HUES48 (cell line): Measurements from ENCODE around the gene PDF.

Experiments
- H3K27ac ChIP-seq: one replicate; pipeline ENCODE4 v1.7.0; 2013; ENCODE audit warnings: low read depth, low read length, inconsistent platforms
- H3K27me3 ChIP-seq: 2 replicates; pipeline ENCODE4 v1.6.1; 2013; ENCODE audit warnings: mild to moderate bottlenecking, low read length; ENCODE audit not compliant: control insufficient read depth, insufficient read depth
- H3K36me3 ChIP-seq: 2 replicates; pipeline ENCODE4 v1.6.1; 2013; ENCODE audit warnings: low read length; ENCODE audit not compliant: control insufficient read depth, insufficient read depth
- H3K4me1 ChIP-seq: 2 replicates; pipeline ENCODE4 v1.6.1; 2013; ENCODE audit warnings: mild to moderate bottlenecking, low read length; ENCODE audit not compliant: control insufficient read depth, insufficient read depth
- H3K4me3 ChIP-seq: 2 replicates; pipeline ENCODE4 v1.5.1; 2013; ENCODE audit warnings: mild to moderate bottlenecking, low read depth, low read length
- H3K9ac ChIP-seq: 2 replicates; pipeline ENCODE4 v1.6.1; 2013; ENCODE audit warnings: mild to moderate bottlenecking, low read depth, low read length, moderate library complexity
- H3K9me3 ChIP-seq: 2 replicates; pipeline ENCODE4 v1.6.1; 2013; ENCODE audit warnings: low read length; ENCODE audit not compliant: control insufficient read depth, insufficient read depth

Gene PDF, protein sequence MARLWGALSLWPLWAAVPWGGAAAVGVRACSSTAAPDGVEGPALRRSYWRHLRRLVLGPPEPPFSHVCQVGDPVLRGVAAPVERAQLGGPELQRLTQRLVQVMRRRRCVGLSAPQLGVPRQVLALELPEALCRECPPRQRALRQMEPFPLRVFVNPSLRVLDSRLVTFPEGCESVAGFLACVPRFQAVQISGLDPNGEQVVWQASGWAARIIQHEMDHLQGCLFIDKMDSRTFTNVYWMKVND

GRCh38 chr16:69330286-69331109 is at the start of gene PDF:
PDF (minus strand) TSS chr16:69330588; CDS start chr16:69330570, 18 bp downstream.
- H3K36me3 ChIP-seq: peaks cover 70% of the 10 kb centered on the region
- H3K4me1 ChIP-seq: peaks cover 12% of the 10 kb centered on the region
- peak within 1 kb of the TSS; percentile 96 for H3K27ac ChIP-seq

DNA sequence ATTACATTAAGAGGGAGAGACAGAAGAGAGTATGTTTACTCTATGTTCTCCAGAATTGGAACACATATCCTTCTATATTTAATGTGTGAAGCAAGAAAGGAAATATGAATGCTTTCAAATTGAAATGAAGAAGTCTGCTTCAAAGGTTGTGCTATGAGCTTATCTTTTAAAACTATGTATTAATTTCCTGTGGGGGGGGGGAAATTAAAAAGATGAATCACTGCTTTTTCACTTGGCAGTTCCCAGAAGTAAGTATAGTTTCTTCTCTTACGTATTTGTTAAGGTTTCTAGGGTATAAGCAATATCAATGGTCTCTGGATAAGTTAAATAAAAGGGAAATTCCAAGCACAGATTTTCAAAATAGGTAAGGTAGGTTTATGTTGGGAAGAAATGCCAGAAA is 48.4 kb upstream of the PDF start:
- Histone ChIP-seq H3K4me3 (no peak overlapping the region), H3K27me3 (no peaks in the 10 kb centered on the region), H3K9me3 (no peaks in the 10 kb centered on the region), H3K4me1 (no peaks in the 10 kb centered on the region), H3K9ac (no peak overlapping the region), H3K27ac (no peak overlapping the region), H3K36me3 (peaks cover 62% of the 10 kb centered on the region)

More at GRCh38 chr16:69330286-69331109, at the start of gene PDF:
- no peaks in the 10 kb centered on the region for H3K27me3 ChIP-seq
- H3K9me3 ChIP-seq: no peaks in the 10 kb centered on the region
- H3K9ac ChIP-seq: peak within 1 kb of the TSS; percentile 96
- H3K4me3 ChIP-seq: peak within 1 kb of the TSS; percentile 88

DNA sequence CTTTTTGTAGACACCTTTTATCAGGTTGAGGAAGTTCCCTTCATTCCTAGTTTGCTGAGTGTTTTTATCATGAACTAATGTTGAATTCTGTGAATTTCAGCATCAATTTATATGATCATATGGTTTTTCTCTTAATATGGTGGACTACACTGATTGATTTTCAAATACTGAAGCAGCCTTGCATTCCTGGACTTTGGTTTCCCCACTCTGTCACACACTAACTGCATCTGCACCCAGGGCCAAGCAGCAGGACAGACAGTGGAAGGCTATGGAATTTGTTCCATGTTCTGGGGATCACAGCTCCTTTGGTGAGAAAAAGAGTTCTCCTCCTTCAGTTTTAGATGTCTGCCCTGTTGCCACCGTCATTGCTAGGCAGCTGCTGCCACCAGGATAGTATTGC is 47.6 kb upstream of the PDF start:
- Histone ChIP-seq H3K9ac (no peak overlapping the region), H3K36me3 (peaks cover 55% of the 10 kb centered on the region), H3K4me3 (no peak overlapping the region), H3K27me3 (no peaks in the 10 kb centered on the region), H3K27ac (no peak overlapping the region), H3K4me1 (no peaks in the 10 kb centered on the region), H3K9me3 (no peaks in the 10 kb centered on the region)

- no peaks in the 10 kb centered on the region for H3K27me3 ChIP-seq
- H3K9ac ChIP-seq: no peak overlapping the region
- H3K4me3 ChIP-seq: no peak overlapping the region
- no peaks in the 10 kb centered on the region for H3K9me3 ChIP-seq
- H3K27ac ChIP-seq: no peak overlapping the region
- peaks cover 53% of the 10 kb centered on the region for H3K36me3 ChIP-seq
- no peaks in the 10 kb centered on the region for H3K4me1 ChIP-seq
These were observed 46.1 kb upstream of the PDF start for GRCh38 chr16:69376393-69377059.

- Histone ChIP-seq H3K4me3 (no peak overlapping the region), H3K9ac (no peak overlapping the region), H3K27ac (no peak overlapping the region), H3K4me1 (no peaks in the 10 kb centered on the region), H3K9me3 (no peaks in the 10 kb centered on the region), H3K27me3 (no peaks in the 10 kb centered on the region), H3K36me3 (peaks cover 54% of the 10 kb centered on the region)
These were observed 42.6 kb upstream of the PDF start for GRCh38 chr16:69373019-69373418.

- Histone ChIP-seq H3K27ac (no peak overlapping the region), H3K9ac (no peak overlapping the region), H3K36me3 (peaks cover 61% of the 10 kb centered on the region), H3K4me1 (no peaks in the 10 kb centered on the region), H3K27me3 (no peaks in the 10 kb centered on the region), H3K4me3 (no peak overlapping the region), H3K9me3 (no peaks in the 10 kb centered on the region)
These were observed 41.2 kb upstream of the PDF start for GRCh38 chr16:69371564-69371963.

DNA sequence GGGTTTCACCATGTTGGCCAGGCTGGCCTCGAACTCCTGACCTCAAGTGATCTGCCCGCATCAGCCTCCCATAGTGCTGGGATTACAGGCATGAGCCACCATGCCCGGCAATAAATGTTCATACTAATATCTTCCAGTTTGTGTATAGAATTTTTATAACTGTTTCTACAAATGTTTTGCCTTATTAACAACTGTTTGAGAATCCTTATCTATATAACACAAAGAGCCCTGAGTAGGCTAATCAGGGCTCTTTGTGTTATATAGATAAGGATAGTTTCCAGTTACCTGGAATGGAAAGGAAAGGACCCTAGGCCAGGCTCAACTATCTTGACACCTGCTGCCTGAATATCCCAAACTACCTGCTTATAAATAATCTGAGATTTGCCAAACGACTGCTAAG is 38.5 kb upstream of the PDF start:
- H3K36me3 ChIP-seq: peaks cover 75% of the 10 kb centered on the region
- no peak overlapping the region for H3K4me3 ChIP-seq

DNA sequence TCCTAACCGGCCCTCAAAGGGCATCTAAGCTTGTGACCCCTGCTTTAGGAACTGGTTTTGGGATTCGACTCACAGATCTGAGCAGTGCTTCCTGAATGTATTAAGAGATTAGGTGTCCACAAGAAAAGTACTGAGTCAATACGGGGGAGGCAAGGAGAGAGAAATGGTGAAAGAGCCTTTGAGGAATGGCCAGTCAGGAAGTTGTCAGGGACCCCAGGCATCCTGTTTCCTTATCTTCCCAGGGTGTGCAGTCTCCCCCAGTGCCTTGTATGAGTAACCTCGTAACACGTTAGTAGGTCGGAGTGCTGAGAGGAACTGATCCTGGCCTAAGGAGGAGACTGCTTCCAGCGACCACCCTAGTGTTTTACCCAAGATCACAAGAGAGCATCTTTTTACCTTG is 37.6 kb upstream of the PDF start:
- H3K4me3 ChIP-seq: no peak overlapping the region
- H3K9ac ChIP-seq: no peak overlapping the region
- no peak overlapping the region for H3K27ac ChIP-seq
- no peaks in the 10 kb centered on the region for H3K27me3 ChIP-seq
- H3K4me1 ChIP-seq: no peaks in the 10 kb centered on the region
- H3K36me3 ChIP-seq: peaks cover 75% of the 10 kb centered on the region
- no peaks in the 10 kb centered on the region for H3K9me3 ChIP-seq

More for the DNA sequence above, 38.5 kb upstream of the PDF start:
- H3K27me3 ChIP-seq: no peaks in the 10 kb centered on the region
- H3K27ac ChIP-seq: no peak overlapping the region
- no peaks in the 10 kb centered on the region for H3K9me3 ChIP-seq
- no peak overlapping the region for H3K9ac ChIP-seq
- no peaks in the 10 kb centered on the region for H3K4me1 ChIP-seq

GRCh38 chr16:69366431-69366830 is 36.0 kb upstream of the PDF start:
- H3K9me3 ChIP-seq: no peaks in the 10 kb centered on the region
- H3K27me3 ChIP-seq: no peaks in the 10 kb centered on the region
- peaks cover 61% of the 10 kb centered on the region for H3K36me3 ChIP-seq
- no peak overlapping the region for H3K4me3 ChIP-seq
- no peak overlapping the region for H3K9ac ChIP-seq
- no peaks in the 10 kb centered on the region for H3K4me1 ChIP-seq
- H3K27ac ChIP-seq: no peak overlapping the region

- no peaks in the 10 kb centered on the region for H3K27me3 ChIP-seq
- H3K9ac ChIP-seq: no peak overlapping the region
- H3K9me3 ChIP-seq: no peaks in the 10 kb centered on the region
- no peak overlapping the region for H3K4me3 ChIP-seq
- H3K27ac ChIP-seq: no peak overlapping the region
- peaks cover 55% of the 10 kb centered on the region for H3K36me3 ChIP-seq
- no peaks in the 10 kb centered on the region for H3K4me1 ChIP-seq
These were observed 35.5 kb upstream of the PDF start for GRCh38 chr16:69365901-69366300.

- H3K4me3 ChIP-seq: no peak overlapping the region
- H3K9ac ChIP-seq: no peak overlapping the region
- no peak overlapping the region for H3K27ac ChIP-seq
- H3K36me3 ChIP-seq: peaks cover 40% of the 10 kb centered on the region
- H3K4me1 ChIP-seq: no peaks in the 10 kb centered on the region
- H3K27me3 ChIP-seq: no peaks in the 10 kb centered on the region
- no peaks in the 10 kb centered on the region for H3K9me3 ChIP-seq
These were observed 33.7 kb upstream of the PDF start for GRCh38 chr16:69364088-69364487.
